Activated naive CD4-positive, alpha-beta T cell treated with Interleukin-2 at 50 U/mL for 16 hours (primary cell): ENCODE measurements around the gene PPM1H.

Source experiments
- DNase-seq: peaks from one replicate; pipeline ENCODE4 v3.0.0-alpha.2; 2020

Gene PPM1H

DNA sequence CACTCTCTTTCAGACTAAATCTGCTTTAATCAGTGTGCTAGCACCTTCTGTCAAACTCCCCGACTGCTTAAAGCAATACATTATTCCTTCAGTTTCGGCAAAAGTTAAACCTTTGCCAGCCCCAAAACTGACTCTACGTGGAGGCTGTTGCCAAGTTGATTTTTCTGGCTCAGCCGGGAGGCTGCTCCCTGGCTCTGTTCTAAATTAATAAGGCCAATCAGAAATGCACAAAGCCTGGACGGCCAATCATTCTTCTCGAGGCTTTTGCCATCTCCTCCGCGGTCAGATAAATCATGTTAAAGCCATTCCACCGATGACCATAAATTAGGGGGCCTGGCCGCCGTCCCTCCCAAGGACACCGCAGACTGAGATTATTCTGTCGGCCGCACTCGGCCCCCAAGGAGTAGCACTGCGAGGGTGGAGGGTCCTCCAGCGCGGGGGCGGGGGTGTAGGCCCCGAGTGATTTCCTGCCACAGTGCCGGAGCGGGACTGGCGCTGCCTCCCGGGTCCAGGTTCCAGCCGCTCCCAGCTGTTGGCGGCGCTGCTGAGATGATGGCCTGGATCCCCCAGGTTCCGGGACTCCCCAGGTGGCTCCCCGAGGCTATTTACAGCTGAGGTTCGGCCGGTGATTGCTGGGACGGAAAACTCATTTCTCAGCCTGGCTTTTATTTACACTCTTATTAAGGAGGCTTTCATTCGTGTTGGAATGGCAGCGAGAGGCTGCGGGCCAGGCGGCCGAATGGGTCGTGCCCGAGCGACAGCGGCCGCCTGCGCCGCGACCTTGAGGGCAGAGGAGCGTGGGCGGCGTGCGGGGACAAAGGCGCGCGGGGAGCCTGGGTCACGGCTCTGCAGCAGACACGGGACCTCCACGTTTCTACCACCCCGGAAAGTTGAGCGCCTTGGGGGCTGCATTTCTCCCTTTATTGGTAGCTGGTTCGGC lies 303.2 kb downstream of the PPM1H start:
- peak; percentile 13 for DNase-seq

DNA sequence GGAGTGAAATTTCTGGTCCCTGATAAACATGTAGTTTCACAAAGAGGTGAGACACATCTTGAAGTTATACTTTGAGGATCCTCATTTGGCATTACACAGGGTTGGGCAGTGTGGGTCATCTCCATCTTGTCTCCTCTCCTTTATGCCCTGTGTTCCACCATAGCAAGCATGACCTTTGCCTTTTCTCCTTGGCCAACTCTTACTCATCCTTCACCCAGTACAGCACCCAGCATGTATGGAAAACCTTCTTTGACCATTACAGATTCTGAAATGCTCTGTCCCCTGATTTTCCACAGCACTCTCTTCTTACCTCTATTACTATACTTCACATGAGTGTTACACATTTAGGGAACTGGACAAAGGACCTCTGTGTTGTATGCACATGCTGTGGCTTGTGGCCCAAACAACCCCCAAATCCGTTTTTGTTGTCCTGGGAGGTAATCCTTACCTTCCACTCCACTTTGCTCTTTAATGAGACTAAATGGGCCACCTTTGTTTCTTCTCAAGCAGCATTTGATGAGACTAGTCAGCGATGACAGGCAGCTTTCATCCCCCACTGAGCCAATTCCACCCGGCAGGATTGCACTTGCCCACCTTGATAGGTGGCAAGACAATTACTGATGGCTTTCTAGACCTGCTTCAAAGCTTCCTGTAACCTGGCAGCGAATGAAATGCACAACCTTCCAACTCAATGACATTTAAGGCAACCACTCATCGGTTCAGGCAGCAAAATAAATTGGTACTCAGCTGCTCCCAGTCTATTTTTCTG lies 304.8 kb downstream of the PPM1H start:
- DNase-seq: no peak

DNA sequence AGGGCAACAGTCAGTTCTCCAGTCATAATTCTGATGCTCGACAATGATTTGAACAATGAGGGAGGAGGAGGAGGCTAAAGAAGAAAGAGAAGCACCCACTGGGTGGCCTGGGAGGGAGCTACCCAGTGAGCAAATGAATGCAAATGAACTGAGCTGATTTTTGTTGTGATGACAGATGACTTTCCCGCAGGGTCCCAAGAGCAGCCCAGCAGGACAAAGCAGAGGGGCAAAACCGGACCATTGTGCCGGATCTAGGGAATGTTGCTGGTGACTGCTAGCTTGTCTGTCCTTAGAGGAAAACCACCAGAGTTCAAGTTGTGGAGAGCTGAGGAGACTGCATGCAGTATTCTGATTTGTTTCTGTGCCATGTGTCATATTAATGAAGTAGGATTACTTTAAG lies 305.5 kb downstream of the PPM1H start:
- no peak for DNase-seq

DNA sequence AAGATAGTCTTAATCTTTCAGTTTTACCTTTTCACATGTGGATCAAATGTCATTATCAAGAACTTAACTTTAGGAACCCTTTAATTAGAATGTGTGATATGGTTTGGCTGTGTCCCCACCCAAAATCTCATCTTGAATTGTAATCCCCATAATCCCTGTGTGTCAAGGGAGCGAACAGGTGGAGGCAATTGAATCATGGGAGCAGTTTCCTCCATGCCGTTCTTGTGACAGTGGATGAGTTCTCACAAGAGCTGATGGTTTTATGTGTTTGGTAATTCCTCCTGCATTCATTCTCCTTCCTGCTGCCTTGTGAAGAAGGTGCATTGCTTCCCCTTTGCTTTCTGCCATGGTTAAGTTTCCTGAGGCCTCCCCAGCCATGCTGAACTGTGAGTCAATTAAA lies 307.8 kb downstream of the PPM1H start:
- no peak for DNase-seq

DNA sequence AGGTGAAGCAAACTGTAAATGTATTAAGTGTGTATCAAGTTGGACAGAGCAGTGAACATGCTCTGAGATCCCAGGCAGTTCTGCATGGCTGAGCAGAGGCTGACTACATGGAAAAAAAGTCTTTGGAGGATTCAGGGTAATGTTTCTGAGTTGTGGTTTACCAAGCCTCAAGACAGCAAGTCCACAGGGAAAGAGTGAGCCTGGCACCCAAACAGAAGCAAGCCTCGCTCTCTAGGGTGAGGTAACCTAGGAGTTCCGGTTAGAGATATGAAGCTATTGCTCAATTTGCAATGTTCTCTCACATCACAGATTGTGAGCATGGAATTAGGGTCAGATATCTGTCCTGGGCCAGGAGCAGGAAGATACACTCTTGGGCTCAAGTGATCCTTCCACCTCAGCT lies 309.7 kb downstream of the PPM1H start:
- DNase-seq: no peak

DNA sequence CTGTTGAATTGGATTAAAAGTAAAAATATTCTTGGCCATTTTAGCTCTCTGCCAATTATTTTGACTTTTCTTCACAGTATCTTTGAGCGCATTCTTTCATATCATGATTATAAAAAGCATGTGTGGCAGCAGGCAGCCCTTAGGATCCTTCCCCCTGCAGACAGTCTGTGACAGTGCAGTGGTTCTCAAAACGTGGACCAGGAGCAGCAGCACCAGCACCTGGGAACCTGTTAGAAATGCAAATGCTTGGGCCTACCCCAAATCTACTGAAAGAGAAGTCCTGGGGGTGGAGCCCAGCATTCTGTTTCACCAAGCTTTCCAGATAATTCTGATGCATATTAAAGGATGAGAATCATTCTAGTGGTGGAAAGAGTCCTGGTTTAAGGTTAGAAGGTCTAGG lies 312.8 kb downstream of the PPM1H start:
- no peak for DNase-seq

DNA sequence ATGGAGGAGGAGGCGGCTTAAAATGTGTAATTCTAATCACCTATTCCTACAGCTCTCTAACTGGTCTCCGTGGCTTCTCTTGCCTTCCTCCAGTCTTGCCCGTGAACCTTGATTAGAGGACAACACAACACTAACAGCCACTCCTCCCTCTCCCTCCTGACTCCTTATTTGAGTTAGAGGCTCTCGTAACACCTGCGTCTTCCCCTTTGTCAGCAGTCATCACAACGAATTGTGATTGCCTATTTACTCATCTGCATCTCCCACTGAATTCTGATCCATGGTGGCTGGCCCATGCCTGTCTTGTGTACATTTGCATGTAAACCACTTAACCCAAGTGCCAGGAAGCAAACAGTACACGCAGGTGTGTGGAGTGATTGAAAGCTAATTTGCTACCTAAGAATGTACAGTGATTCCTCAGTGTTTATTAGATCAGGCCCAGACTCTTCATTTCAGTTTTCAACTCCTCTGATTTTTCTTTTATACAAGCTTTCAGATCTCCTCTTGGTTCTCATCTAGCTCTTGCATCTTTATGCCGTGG lies 313.8 kb downstream of the PPM1H start:
- DNase-seq: no peak

DNA sequence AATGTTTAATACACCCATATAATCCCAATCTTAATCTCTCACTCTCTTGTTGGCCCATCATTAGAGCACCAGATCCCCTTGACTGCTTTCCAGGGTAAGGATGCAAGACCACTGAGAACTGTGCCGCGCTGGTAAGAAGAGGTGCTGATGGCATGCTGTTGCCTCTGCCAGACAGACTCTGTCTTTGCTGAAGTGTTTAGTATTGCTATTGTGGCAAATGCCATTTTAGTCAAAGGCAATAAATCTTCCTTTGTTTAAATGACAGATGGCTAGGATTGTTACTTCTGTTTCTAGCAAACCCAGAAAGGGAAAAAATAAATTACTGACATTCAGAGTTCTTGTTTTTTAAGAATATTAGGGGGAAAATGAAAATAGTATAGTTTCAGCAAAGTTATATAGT lies 316.0 kb downstream of the PPM1H start:
- no peak for DNase-seq

DNA sequence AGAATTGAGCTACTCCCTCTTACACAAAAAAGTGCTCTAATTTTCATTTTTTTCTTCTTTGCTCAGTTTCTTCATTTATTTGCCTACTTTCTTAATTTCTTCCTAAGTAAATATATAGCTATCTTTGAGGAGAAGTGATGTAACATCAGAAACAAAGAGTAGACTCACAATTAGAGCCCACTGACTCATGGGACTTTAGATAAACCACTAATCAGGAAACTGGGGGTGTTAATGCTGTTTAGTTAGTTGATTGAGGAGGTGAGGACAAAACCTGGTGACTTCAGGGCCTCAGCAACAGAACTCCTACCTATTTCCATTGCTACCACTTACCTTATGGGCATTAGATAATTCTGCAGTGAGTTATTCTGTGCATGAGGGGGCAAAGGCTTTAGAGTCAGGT lies 316.6 kb downstream of the PPM1H start:
- no peak for DNase-seq

DNA sequence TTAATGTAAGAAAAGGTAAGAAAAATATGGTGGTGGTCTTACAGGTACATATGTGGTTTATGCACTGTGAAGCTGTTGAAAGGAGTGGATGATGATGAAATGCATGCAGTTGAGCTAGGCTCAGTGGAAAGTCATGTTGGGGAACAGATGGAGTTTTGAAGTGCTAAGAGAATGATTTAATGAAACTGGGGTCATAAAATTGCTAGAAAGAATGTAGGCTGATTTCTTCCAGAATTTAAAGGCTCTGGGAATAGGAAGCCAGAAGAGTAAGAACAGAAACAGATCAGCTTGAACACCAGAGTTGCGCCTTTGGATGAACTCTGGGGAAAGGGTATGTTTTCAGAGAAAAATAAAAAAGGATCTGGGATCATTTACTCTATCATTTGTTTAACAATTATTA lies 321.9 kb downstream of the PPM1H start:
- no peak for DNase-seq

DNA sequence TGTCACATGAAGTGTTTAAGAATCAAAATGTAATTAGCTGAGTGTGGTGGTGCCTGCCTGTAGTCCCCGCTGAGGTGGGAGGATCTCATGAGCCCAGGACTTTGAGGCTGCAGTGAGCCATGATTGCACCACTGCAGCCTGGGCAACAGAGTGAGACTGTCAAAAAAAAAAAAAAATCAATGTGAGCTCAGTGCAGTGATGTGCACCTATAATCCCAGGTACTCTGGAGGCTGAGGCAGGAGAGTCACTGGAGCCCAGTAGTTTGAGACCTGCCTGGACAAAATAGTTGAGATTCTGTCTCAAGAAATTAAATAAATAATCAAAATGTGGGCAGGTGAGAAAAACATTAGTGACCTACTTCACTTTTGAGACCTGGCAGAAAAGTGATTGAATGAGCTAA lies 328.3 kb downstream of the PPM1H start:
- no peak for DNase-seq

DNA sequence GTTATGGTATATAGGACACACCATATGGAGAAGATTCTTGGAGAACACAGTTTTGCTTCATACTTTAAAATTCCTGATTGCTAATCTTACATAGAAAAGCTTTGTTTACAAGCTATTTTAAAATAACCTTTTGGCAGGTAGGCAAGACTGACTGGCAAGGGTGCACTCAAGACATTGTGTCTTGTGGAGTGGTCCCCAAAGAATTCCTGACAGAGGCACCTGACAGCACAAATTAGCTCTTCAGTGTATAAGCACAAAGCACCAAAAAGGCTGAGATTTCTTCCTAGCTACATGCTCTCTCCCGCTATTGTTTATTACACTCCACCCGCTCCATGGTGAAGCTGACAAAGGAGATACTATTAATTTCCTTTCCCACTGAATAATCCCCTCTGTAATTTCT lies 329.0 kb downstream of the PPM1H start:
- no peak for DNase-seq

DNA sequence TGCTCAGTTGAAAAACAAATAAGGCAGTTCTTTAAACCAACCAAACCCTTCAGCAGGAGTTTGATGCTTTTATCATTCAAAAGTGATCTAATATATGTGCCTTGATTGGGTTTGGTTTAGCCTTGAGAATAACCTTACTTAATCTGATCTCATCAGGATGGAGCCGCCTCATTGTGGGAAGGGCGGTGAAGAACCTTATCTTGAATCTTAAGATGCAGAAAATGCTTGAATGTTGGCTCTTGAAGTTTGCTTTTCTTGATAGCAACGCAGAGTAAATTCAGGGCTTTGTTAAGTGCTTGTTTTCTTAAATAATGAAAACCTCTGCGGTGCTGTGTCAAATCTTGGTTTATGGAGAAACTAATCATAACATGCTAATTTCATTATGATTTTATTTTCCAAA lies 330.1 kb downstream of the PPM1H start:
- DNase-seq: peak; percentile 14

DNA sequence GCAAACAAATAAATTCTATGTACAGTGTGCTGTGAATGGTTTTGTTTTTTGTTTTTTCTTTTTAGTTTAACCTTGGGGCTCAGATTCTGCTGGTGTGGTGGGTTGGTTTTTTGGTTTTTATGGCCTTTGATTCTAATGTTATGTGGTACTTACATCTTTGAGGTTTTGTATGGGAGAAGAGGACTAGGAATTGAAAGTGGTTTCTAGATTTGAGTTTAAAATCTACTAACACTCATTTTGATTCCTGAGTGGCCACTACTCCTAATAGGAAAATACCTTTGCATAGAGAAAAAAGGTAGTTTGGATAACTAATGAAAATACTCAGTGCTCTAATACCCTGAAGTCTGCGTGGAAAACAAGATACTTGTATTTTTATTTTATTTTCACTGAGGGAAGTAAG lies 330.6 kb downstream of the PPM1H start:
- no peak for DNase-seq

DNA sequence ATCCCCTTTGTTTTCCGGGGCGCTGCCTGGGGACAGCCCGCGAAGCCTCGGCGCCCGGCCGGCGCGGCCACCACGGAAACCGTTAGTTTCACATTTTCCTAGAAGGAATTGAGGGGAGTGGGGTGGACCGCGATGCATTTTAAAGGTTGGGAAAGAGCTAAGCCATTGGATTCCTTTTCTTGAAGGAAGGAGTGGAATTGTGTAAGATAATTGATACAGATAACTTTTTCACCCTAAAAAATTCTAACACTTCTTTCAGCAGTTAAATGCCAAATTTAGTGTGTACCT lies 331.2 kb downstream of the PPM1H start:
- DNase-seq: no peak

DNA sequence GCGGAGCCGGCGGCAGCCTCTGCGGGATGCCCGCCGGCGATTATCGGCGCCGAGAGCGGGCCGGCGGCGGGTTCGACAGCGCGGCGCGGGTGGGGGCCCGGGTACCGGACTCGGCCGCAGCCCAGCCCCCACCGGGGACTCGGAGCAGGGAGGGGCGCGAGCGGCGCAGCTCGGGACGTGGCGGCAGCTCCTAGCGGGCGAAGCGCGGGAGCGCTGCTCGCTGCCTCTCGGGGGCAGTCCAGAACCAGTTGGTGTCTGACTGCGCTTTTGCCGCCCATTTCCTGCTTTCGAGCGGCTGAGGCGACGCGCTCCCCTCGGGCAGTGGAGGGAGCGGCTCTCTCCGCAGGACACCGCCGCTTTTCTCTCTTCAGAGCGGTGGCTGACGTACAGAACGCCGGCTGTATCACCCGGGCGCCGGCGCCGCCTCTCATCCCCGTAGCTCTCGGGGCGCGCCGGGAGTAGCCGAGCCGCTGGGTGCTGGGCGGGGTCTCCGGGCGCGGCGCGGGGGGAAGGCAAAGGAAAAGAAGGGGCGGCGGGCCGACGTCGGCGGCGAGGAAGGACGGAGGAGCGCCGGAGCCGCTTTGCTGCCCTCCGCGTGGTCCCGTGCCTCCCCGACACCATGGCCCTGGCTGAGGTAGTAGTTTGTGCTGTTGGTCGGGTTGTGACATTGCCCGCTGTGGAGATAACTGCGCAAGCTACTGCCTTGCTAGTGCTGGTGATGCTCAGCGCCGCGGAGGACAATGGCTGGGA lies 331.7 kb downstream of the PPM1H start:
- DNase-seq: peak; percentile 80

DNA sequence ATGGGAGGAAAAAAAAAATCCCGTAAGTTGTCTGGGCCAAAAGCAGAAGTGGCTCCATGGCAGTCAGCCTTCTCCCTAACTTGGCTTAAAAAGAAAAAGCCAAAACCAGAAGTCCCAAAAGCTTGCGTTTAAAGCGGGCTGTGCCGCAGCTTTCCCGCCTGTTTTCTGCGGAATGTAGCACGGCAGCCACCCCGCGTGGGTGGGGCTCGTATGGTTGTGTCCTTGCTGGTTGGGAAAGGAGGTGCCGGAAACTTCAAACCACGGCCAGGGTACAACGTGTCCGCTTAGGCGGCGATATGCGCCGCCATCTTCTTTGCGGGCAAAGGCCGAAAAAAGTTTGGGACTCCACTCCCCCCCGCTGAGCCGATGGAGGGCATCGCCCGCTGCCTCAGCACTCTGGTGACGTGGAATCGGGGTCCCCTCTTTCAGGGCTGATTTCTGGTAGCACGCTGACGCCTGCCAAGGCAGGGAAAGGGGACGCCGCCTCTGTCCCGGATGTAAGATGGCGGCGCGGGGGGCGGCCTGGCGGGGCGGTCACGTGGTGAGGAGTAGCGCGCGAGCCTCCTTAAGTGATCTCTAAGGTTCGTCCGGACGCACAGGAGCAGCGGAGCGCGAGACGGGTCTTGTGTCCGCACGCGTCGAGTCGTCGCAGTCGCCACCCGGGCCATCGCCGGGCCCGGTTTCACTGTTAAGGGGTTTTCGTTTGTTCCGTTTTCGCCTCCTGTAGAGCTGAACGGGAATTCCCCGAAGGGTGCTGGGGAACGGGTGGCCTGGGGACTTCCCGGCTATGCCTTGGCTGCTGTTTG lies 332.5 kb downstream of the PPM1H start:
- DNase-seq: peak; percentile 86

DNA sequence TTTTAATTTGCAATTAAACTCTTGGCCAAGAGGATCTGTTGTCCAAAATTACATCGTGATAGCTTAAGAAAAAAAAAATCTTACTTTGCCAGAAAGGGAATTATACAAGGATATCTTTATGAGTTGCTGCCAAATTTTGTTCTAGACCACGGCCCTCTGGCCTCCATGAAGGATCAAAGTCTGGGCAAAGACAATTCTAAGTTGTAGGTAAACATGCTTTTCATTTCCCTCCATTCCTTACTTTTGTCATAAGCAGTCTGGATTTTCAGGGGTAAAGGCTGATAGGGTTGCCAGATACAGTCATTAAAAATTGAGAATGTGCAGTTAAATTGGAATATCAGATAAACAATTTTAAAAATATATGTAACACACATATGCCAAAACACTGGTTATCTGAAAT lies 333.2 kb downstream of the PPM1H start:
- DNase-seq: no peak

DNA sequence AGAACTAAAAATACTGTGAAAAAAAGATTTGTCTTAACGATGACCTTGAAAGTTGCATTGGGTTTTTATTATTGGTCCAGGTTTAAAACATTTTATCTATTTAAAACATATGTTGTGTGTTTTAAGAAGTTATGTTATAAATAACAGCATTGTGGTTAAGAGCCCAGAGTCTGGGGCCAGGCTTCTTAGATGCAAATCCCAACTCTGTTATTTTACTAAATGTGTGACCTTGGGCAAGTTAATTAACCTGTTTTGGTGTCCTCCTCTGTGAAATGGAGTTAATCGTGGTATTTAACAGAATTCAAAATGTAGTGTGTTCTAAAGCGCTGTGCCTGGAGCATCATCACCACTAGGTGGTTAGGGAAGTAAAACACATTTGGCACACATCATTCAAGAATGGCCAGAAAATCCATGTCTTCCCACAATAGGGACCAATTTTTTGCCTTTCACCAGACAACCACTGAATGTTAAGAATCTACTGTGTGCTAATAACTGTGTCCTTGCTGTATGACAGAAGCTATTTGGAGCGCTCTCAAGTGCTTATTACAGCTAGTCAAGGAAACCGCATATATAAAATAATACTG lies 335.0 kb downstream of the PPM1H start:
- no peak for DNase-seq

DNA sequence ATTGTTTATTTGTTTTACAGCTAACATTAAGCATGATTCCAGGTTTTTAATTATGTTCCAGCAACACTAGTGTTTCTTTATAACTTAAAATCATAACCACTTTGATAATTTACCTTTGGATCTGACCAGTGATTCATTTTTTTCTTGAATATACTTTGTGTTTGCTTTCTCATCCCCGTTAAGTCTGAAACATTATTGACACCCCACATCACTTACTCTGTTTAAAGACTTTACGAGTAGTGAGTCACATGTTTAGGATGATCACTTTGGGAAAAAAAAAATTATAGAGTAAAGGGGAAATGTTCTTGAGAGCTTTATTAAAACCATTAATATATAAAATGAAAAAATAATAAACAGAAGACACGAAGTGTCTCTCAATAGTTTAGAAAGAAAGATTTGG lies 336.1 kb downstream of the PPM1H start:
- no peak for DNase-seq

DNA sequence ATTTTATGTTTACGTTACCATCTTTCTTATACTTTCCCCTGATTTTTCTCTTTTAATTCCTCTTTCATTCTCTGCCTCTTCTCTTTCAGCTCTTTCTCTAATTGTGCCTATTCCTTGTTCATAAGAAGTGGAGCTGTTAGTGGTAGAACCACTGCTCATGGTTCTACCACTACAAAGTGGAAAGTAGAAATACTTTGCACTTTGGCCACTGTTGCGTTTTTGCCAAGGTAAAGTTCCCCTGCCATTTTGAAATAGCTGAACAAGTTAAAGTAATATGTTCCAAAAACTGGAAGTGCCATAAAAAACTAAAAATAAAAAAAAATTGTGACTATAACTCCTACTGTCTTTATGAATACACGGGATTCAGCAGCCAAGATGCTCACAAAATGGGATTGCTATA lies 337.7 kb downstream of the PPM1H start:
- DNase-seq: no peak
